Fibroblast of villous mesenchyme (primary cell): Measurements from ENCODE around the gene AIF1L. TPM values are rescaled to one million over a fixed set of nuclear protein-coding genes. Genes with fewer than 3 reads are reported as not detected.

Experiments
- DNase-seq: peaks from one replicate; pipeline ENCODE4 v3.0.0-alpha.2; 2010; ENCODE audit warnings: low read depth
- H3K4me3 ChIP-seq: 2 replicates; pipeline ENCODE4 v1.5.1; 2011; ENCODE audit warnings: low read depth, mild to moderate bottlenecking, low read length
- small RNA-seq: library from RNA; depleted of rRNA; stranded (forward); fragments of <200 nt; gene quantifications from one replicate; pipeline ENCODE3, GENCODE V24; 2012
- total RNA-seq: library from RNA; depleted of rRNA; stranded (reverse); fragments of >200 nt; gene quantifications from 2 replicates; pipeline ENCODE4 v1.2.3, GENCODE V29; 2012
- TF ChIP-seq, protein P1 (sequence below): IDR thresholded peaks from 2 replicates; pipeline ENCODE4 v1.5.1; 2012; ENCODE audit warnings: low read depth, mild to moderate bottlenecking, low read length; ENCODE audit not compliant: insufficient read depth

The AIF1L gene
- total RNA-seq, 1 donor, result 0.43 TPM

- DNase-seq, result no peak
- no peak overlapping the region for H3K4me3 ChIP-seq
- TF ChIP-seq, protein P1, sequence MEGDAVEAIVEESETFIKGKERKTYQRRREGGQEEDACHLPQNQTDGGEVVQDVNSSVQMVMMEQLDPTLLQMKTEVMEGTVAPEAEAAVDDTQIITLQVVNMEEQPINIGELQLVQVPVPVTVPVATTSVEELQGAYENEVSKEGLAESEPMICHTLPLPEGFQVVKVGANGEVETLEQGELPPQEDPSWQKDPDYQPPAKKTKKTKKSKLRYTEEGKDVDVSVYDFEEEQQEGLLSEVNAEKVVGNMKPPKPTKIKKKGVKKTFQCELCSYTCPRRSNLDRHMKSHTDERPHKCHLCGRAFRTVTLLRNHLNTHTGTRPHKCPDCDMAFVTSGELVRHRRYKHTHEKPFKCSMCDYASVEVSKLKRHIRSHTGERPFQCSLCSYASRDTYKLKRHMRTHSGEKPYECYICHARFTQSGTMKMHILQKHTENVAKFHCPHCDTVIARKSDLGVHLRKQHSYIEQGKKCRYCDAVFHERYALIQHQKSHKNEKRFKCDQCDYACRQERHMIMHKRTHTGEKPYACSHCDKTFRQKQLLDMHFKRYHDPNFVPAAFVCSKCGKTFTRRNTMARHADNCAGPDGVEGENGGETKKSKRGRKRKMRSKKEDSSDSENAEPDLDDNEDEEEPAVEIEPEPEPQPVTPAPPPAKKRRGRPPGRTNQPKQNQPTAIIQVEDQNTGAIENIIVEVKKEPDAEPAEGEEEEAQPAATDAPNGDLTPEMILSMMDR, result no peak
These were observed 70.9 kb downstream of the AIF1L start for GRCh38 chr9:131167146-131167692.

DNA sequence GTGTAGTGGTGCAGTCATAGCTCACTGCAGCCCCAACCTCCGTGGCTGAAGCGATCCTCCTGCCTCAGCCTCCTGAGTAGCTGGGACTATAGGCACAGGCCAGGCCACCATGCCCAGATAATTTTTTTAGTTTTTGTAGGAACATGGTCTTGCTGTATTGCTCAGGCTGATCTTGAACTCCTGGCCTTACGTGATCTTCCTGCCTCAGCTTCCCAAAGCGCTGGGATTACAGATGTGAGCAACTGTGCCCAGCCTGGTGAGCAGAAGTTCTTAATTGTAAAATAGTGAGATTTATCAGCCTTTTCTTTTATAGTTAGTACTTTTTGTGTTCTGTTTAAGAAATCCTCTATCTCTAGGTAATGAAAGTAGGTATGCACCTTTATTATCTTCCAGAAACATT lies 71.6 kb downstream of the AIF1L start:
- no peak overlapping the region for H3K4me3 ChIP-seq
- DNase-seq, result no peak
- TF ChIP-seq, protein P1, result no peak

GRCh38 chr9:131169563-131170240 lies 73.4 kb downstream of the AIF1L start:
- H3K4me3 ChIP-seq, result no peak overlapping the region
- no peak for DNase-seq
- TF ChIP-seq, protein P1, result no peak

Small RNA genes lying within 50 kb of the gene (small RNA-seq; reads per million reads assigned to genes)
- not detected for gene RNU6-881P

Other genes starting within 250 kb of the AIF1L start
- gene QRFP, start 199.7 kb upstream of the AIF1L start, total RNA-seq, result not detected in 2 replicates
- gene FIBCD1, start 157.3 kb upstream of the AIF1L start, total RNA-seq, result 4.3 and 19.3 TPM in 2 replicates
- 0.43 and 1.3 TPM in 2 replicates for gene LAMC3, start 87.4 kb upstream of the AIF1L start, total RNA-seq
- gene NUP214, start 29.1 kb downstream of the AIF1L start, total RNA-seq, result 16.4 and 17.1 TPM in 2 replicates
- under 0.01 and 0.43 TPM in 2 replicates for gene FAM78A, start 180.0 kb downstream of the AIF1L start, total RNA-seq
- 8.2 and 10.0 TPM in 2 replicates for gene PLPP7, start 193.2 kb downstream of the AIF1L start, total RNA-seq